IPS-18c (cell line): ENCODE data around the gene RAB43.
"Not testable (repeated sequence)": the region's sequence is repeated elsewhere in the genome, so short reads cannot be mapped to it uniquely, and the experiment has no call there.

Experiments
- H3K4me3 ChIP-seq: 2 replicates; pipeline ENCODE4 v1.7.0; 2013; ENCODE audit warnings: low read depth, mild to moderate bottlenecking, low read length, moderate library complexity; ENCODE audit not compliant: insufficient read depth
- H3K9me3 ChIP-seq: one replicate; pipeline ENCODE4 v1.6.1; 2013; ENCODE audit warnings: mild to moderate bottlenecking, low read length, moderate library complexity; ENCODE audit not compliant: control insufficient read depth, insufficient read depth

Gene RAB43

DNA sequence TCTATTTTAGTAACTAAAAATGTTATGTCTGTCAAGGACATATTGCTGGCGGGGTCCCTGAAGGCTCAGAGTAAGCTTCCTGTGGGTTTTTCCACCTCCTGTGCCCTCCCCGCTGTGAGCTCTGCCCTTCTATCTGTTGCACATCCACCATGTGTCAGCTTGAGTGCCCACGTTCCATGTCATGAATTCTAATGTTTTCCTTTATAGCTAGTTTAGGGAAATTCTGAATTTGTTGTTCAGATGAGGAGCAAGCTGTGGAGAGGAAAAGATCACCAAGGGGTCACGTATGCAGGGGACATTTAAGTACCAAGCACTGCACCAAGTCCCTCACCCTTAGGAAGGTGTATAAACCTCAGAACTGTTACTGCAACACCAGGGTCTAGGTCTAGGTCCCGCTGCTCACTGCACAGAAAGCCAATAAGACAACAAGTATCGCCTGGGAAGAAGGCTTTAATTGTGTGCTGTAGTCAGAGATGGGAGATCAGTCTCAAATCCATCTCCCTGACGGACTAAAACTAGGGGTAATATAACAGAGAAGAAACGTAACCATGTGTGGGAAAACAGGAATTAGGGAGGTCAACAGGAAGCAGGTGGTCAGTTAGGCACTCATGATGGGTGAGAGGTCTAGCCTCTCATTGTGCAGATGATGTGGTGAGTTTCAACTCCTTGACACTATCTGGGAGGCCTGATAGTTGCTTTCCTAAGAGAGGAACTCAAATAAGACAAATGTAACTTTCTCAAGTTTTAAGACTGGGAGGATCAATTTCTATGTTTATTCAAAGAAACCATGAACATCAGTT, 51.3 kb downstream of the RAB43 start:
- H3K9me3 ChIP-seq: no peaks in the 10 kb centered on the region
- H3K4me3 ChIP-seq: no peak overlapping the region

DNA sequence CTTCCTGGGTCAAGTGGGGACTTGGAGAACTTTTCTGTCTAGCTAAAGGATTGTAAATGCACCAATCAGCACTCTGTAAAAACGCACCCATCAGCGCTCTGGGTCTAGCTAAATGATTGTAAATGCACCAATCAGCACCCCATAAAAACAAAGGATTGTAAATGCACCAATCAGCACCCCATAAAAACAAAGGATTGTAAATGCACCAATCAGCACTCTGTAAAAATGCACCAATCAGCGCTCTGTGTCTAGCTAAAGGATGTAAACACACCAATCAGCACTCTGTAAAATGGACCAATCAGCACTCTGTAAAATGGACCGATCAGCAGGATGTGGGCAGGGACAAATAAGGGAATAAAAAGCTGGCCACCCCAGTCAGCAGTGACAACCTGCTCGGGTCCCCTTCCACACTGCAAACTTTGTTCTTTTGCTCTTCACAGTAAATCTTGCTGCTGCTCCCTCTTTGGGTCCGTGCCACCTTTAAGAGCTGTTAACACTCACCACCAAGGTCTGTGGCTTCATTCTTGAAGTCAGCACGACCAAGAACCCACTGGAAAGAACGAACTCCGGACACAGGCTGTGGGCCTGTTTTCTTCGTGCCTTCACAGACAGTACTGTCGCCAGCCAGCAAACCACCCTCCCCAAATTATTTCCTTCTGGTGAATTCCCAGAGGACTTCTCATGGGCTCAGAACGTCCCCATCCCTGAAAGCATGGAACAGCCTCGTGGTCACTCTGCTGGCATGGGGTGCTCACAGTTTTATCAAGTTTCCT, 52.1 kb downstream of the RAB43 start:
- not testable (repeated sequence) for H3K4me3 ChIP-seq, H3K9me3 ChIP-seq

DNA sequence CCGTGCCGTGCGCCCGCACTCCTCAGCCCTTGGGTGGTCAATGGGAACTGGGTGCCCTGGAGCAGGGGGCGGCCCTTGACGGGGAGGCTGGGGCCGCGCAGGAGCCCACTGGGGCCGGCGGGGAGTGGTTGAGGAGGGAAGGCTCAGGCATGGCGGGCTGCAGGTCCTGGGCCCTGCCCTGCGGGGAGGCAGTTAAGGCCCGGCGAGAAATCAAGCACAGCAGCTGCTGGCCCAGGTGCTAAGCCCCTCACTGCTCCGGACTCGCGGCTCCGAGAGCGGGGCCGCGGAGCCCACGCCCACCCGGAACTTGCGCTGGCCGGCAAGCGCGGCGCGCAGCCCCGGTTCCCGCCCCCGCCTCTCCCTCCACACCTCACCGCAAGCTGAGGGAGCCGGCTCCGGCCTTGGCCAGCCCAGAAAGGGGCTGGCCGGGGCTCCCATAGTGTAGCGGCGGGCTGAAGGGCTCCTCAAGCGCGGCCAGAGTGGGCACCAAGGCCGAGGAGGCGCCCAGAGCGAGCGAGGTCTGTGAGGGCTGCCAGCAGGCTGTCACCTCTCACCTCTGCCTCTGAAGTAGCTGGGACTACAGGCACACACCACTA, 53.2 kb downstream of the RAB43 start:
- Histone ChIP-seq H3K4me3 (no peak overlapping the region), H3K9me3 (no peaks in the 10 kb centered on the region)

GRCh38 chr3:129067719-129068118, 53.9 kb downstream of the RAB43 start:
- H3K4me3 ChIP-seq, H3K9me3 ChIP-seq: not testable (repeated sequence)

GRCh38 chr3:129065720-129066073, 55.9 kb downstream of the RAB43 start:
- no peaks in the 10 kb centered on the region for H3K9me3 ChIP-seq
- H3K4me3 ChIP-seq: no peak overlapping the region

GRCh38 chr3:129065016-129065719, 56.4 kb downstream of the RAB43 start:
- Histone ChIP-seq H3K4me3 (no peak overlapping the region), H3K9me3 (no peaks in the 10 kb centered on the region)

- Histone ChIP-seq H3K9me3 (no peaks in the 10 kb centered on the region), H3K4me3 (no peak overlapping the region)
These were observed 57.6 kb downstream of the RAB43 start for GRCh38 chr3:129063841-129064482.

GRCh38 chr3:129063091-129063640, 58.4 kb downstream of the RAB43 start:
- Histone ChIP-seq H3K4me3 (no peak overlapping the region), H3K9me3 (no peaks in the 10 kb centered on the region)

GRCh38 chr3:129061888-129062834, 59.4 kb downstream of the RAB43 start:
- no peak overlapping the region for H3K4me3 ChIP-seq

DNA sequence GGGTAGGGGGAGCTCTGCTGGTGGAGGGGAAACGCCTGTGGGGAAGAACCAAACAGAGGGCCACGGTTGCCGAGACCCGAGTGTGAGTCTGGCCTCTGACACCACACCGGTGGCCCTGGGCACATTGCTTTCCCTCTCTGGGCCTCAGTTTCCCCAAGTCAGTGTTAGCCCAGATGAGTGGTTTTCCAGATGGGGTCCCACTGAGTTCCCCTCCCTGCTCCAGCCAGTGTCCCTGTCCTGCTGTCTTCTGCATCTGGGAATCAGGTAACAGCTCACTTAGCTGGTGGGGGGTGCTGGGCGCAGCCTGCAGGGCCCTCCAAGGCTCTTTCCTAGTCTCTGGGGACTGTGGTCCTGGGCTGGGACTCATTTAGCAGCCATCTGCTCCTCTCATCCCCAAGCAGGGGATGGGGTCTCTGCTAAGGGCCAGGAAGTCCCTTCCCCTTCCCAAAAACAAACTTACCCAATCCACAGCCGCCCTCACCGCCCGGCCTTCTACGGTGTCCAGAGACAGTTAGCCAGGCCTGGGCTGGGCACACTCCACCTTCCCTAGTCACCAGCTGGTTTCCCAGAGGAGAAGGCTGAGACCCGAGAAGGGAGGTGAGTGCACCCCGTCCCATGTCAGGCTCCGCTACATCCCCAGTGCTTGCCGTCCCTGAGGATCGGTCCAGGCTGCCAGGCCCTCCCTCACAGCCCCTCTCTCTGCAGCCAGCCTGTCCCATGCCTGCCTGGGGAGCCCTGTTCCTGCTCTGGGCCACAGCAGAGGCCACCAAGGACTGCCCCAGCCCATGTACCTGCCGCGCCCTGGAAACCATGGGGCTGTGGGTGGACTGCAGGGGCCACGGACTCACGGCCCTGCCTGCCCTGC, 60.3 kb downstream of the RAB43 start:
- no peak overlapping the region for H3K4me3 ChIP-seq
- no peaks in the 10 kb centered on the region for H3K9me3 ChIP-seq

More at GRCh38 chr3:129061888-129062834, 59.4 kb downstream of the RAB43 start:
- no peaks in the 10 kb centered on the region for H3K9me3 ChIP-seq

DNA sequence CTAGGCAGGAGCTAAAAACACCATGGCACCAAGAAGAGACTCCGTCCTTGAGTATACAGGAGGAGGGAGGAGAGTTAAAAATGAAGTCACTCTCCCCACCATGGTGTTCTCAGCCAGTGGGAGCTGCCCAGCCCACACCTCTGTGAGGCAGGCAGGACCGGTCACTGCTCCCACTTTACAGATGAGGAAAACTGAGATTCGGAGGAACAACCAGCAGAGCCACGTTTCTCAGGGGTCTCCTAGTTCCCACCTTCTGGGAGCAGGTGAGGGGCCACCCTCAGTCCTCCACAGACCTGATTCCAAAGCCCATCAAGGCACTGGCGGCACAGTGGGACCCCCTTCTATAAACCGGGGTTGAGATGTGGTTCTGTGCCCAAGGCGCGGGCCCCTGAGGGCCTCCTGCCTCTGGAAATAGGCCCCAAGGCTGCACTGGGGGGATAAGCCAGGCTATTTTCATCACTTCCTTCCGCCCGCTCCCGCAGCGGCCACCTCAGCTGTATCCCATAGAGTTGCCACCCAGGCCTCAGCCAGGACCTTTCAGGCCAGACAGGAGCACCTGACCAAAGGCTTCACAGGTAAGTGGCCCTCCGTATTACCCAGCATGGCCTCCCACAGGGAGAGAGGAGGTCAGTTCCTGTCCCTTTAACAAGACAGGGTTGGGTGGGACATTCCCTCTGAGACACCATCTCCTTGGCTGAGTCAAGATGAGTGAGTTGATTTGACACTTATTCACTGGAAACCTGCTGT, 61.2 kb downstream of the RAB43 start, which contains the start of gene GP9:
Gene GP9, plus strand, starts transcription at position 504 of the 747 bp plus-strand sequence. CDS start 961 bp downstream, outside the sequence.
- Histone ChIP-seq H3K9me3 (no peaks in the 10 kb centered on the region), H3K4me3 (no peak within 1 kb of the TSS)

DNA sequence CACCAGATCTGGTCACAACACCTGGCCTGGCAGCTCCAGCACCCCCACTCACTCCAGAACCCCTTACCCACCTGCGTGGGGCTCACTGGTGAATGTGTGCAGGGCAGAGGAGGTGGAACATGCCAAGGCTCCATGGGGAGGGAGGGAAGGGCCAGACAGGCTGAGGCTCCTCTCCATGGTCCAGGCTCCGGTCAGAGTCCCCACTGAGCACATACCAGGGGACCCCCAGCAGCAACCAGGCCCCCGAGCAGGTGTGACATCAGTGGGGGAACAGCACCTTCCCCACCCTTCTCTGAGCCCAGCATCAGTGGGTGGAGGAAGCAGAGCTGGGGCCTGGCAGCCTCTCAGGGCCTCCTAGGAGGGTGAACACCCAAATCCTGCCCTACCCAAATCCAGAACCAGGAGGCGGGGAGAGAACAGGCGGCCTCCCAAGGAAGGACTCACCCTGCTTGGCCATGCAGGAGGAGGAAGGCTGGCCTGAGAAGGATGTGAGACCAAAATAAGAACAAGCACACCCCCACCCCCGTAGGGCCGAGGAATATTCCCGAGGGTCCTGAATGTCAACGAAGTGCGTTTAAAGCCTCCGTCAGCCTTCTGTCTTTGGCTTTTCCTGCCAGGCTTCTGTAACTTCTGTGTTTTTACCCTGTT, 62.2 kb downstream of the RAB43 start:
- Histone ChIP-seq H3K4me3 (no peak overlapping the region), H3K9me3 (no peaks in the 10 kb centered on the region)

DNA sequence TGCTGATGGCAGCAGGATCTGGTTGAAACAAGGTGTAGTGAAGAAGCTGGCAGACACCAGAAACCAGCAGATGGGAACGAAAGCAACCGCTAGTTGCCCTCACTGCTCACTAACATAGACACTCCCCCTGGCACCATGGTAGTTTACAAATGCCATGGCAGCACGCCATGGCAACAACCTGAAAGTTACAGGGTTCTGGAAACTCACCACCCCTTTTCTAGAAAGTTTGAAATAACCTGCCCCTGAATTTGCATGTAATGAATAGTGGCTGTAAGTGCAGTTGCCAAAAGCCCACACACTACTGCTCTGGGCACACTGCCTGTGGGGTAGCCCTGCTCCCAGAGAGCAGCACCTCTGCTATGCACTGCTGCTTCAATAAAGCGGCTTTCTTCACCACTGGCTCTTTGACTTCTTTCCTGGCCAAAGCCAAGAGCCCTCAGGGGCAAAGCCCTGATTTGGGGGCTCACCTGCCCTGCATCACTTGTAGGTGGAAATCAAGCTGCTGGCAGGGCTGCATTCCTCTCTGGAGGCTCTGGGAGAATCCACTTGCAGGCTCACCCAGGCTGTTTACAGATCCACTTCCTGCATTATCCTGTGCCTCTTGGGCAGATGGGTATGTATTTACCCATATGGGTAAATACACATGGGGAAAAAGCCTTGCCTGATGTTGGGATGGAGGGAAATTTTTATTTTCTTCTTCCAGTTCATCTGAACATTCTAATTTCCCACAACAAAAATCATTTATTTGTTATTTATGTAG, 63.0 kb downstream of the RAB43 start:
- H3K9me3 ChIP-seq: no peaks in the 10 kb centered on the region
- H3K4me3 ChIP-seq: no peak overlapping the region
